Measurements from ENCODE around the gene GPALPP1.
"Not testable (repeated sequence)": the region's sequence is repeated elsewhere in the genome, so short reads cannot be mapped to it uniquely, and the experiment has no call there.

Gene GPALPP1, protein sequence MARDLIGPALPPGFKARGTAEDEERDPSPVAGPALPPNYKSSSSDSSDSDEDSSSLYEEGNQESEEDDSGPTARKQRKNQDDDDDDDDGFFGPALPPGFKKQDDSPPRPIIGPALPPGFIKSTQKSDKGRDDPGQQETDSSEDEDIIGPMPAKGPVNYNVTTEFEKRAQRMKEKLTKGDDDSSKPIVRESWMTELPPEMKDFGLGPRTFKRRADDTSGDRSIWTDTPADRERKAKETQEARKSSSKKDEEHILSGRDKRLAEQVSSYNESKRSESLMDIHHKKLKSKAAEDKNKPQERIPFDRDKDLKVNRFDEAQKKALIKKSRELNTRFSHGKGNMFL

DNA sequence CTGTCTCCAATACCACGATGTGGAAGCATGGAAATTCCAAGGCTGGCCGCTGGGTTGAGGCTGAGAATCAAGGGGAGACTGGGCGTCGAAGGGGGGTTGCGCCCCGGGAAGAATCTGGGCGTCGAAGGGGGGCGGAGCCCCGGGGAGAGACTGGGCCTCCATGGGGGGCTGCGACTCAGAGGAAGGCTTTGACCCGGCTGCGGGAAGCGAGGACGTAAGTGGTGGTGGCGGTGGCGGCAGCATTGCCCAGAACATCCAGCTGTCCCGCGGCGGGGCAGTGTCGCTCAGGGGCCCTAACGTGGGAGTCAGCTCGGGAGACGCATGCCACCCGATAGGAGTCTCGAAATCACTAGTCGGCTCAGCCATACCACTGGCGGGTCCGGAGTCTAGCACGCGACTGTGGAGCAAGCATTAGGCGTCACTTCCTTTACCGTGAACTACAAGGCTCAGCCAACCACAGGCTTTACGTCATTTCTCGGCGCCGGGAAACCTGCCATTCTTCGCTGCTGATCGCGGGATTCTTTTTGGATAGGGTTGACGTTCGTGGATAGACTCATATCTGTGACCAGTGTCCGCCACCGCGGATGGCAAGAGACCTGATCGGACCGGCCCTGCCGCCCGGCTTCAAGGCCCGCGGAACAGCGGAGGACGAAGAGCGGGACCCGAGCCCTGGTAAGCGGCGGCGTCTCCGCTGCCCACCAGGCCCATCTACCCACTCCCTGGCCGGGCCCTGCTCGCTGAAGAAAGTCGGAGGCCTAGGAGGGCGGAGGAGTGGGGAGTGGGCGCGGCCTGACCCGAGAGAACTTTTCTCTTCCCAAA is at the start of gene GPALPP1, which contains the start of gene NUFIP1:
Gene GPALPP1 (plus strand): TSS at position 468 of the 819 bp plus-strand sequence. CDS start 117 bp downstream, at position 585.
Gene NUFIP1 (minus strand): TSS at position 401 of the 819 bp plus-strand sequence. CDS start 35 bp downstream, at position 366.
- peak; percentile 96 for DNase-seq (ENCODE audit: low spot score)

DNA sequence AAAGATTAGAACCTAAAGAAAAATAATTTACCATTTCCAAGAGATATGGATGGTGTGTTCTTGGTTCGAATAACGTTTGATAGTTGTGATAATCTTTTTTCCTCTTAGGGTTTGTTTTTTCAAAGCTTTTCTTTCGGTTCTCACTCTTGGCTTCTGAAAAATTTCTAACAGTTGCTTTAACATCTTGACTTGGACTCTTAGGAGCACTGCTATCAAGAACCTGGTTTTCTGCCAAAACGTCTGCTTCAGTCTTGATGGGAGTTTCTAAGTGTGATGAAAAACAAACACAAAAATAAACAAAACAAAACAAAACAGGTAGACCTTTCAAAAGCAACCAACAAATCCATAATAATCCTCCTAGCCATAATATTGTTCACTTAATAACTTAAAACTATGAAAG is 45.9 kb upstream of the GPALPP1 start:
- DNase-seq (ENCODE audit: low spot score) = not testable (repeated sequence)

DNA sequence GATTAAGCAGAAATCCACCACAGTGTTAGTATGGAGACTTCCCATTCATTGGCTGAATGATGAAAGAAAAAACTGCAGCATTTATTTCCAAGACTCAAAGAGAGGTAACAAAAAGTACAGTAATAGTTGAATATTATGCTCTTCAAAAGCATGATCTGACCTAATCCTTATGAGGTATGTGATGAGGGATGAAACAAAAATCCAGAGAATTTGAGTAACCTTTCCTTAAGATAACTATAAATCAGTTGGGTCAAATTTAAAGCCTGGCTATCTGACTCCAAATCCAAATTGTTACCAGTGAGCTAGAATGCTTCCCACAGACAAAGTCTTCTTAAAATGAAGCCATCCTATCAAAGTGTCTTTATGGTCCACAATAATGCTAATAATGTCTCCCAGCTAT is 38.2 kb upstream of the GPALPP1 start:
- no peak for DNase-seq (ENCODE audit: low spot score)

DNA sequence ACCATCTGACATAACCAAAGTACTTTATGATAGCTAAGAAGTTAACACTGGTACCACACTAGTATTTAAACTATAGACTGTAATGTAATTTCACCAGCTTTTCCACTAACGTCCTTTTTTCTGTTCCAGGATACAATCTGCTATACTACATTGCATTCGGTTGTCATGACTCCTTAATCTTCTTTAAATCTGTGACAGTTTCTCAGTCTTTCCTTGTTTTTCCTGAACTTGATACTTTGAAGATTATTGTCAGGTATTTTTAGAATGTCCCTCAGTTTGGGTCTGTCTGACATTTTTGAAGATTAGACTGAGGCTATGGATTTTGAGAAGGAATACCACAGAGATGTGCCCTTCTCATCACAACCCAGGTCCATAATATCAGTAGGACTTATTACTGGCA is 36.7 kb upstream of the GPALPP1 start:
- DNase-seq (ENCODE audit: low spot score) = no peak

DNA sequence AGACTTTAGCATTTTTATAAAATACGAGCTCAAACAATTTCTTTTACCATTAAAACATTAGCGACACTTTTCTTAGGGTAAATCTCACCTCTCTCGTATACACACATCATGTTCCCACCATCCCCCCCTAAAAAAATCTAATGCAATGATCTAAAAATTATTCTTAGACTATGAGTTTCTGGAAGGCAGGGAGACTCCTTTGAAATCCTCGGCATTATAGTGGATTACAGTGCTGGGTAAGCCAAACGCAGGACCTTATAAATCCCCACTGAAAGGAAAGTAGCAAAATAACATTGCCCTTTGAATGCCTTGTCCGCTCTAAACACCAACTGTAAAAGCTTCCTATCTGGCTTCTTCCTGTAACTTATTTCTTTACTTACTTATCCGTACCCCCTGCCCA is 35.1 kb upstream of the GPALPP1 start:
- DNase-seq (ENCODE audit: low spot score) = no peak

DNA sequence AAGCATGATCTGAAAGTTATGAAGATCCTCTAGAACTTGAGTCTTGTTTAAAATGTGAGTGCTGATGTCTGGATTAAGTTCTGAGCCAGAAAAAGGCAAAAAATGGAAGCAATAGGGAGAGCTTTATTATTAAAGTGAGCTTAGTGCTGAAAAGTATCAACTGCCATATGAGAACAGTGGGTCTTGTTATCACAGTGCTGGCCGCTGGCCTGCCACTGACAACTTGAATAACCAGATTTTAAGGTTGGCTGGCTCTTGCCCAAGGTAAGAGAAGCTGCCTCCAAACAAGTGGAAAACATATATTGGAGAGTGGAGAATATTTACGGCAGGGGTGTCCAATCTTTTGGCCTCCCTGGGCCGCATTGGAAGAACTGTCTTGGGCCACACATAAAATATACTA is 33.9 kb upstream of the GPALPP1 start:
- DNase-seq (ENCODE audit: low spot score) = no peak

DNA sequence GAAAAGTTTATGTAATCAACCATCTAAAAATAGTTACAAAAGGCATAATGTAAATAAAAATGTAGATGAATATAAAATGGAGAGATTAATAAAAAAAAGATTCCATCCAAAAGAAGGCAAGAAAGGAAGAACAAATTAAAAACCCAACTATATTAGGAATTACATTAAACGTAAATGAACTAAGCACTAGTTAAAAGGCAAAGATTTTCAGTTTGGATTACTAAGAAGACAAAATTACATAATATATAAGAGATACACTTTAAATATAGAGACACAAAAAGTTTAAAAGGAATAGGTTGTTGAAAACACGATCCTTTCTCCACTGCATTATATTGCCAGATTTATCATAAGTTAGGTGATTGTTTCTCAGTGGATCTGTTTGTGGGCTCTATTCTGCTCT is 27.3 kb upstream of the GPALPP1 start:
- DNase-seq (ENCODE audit: low spot score) = no peak

DNA sequence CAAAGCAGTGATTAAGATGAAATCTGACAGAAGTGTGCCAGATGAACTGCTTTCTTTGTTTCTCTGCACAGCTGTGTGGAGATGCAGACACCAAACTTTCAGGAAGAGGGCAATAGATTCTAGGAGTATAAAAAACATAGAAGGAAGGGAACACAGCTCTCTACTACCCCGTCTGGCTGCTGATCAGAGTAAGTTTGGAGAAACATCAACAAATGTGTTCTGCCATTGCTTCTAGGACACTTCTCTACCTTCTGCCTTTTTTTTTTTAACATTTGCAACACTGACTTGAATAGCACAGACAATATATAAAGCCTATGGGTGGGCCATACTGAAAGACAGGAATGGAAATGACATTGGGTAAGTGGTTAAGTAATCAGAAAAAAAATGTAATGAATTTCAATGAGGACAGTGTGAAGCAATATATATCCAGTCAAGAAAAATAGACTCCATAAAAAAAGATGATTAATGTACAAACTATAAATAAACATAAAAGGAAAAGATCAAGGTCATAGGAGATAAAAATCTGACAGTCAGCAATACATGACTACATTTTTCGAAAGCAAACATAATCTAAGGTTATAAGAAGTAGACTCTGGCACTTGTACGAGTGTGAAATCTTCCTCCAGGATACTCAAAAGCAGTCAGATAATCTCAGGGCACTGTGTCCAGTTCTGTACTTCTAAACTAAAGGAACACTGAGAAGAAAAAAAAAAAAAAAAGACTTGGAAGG is 21.5 kb upstream of the GPALPP1 start:
- DNase-seq (ENCODE audit: low spot score) = no peak

DNA sequence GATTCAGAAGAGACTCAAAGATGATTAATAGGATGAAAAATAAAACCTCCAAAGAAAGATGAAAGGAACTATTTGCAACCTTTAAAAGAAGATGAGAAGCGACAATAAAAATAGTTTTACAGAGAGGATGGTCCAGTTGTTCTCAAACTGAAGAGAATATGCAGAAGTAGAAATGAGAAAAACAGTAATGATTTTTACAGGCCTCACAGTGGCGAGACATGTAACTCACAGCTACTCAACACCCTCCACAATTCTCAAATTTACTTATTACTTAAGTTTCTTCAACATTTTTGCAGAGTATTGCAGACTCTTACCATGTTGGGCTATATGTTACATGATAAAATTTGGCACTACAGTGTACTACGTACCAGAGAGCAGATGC is 20.9 kb upstream of the GPALPP1 start:
- no peak for DNase-seq (ENCODE audit: low spot score)

DNA sequence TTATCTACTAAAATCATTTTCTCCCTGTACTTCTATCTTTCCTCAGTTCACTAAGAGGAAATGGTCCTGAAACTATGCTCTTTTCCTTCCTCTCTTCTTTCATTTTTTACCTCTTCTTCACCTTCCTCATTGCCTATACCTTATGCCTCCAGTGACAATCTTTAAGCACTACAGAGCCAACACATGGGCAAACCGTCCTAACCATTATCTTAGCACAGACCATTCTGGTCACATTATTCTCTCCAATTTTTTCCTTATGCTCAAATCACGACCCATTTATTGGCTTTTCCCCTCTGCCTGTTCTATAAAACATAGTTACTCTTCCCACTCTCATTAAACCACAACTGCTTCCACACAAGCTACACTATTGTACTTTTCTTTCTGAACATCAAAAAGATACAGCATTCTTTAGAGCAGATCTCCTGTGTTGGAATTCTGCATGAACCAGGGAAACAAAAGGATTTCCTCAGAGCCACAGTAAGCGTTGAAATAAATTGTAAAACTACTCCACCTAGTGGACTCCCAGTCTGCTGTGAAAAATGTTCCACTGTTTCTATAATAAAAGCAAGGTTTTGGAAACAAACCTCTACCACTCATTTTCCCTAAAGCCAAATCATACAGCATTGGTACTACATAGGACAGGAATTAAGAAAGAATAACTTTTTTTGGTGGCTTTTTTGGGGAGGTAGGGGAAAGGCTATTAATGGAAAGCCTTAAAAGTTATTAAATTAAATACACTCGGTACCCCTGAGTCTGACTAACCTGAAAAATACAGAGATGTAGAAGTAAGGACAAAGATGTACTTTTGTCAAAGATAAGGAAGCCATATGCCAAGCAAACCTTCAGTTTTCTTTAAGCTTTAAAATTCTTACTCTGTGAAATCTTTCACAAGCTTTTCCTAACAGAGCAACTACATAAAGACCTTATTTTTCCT is 19.5 kb upstream of the GPALPP1 start:
- peak; percentile 56 for DNase-seq (ENCODE audit: low spot score)

DNA sequence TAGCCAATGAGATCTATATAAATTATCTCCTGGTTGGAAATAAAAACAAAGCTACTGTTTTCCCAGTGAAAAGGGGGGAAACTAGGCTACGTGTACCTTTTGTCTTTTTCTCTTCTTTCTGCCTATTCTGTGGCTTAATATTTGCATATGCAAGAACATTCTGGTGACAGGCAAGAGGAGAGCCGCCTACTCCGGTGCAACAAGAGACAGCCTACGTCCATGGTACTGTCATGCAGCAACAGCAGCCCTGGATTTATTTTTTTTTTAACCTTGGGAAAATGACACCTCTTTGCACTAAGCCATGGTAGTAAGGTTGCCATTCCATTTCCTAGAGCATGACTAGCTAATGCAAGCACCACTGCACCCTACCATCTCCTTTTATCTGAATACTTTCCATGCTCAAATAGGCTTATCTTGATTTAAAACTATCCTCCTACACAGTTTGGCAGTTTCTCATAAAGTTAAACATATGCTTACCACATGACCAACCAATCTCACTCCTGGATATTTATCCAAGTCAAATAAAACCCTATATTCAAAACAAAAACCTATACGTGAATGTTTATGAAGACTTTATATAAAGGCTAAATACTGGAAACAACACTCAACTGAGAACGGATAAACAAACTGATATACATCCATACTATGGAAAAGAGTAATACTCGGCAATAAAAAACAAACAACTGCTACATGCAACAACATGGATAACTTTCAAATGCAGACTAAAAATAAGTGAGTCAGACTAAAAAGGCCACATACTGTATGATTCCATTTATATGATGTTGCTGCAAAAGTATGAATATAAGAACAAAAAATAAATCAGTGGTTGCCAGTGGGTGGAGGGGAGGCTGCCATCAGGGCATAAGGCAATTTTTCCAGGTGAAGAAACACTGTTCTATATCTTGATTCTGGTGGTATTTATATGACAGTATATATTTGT is 17.4 kb upstream of the GPALPP1 start:
- DNase-seq (ENCODE audit: low spot score) = no peak

DNA sequence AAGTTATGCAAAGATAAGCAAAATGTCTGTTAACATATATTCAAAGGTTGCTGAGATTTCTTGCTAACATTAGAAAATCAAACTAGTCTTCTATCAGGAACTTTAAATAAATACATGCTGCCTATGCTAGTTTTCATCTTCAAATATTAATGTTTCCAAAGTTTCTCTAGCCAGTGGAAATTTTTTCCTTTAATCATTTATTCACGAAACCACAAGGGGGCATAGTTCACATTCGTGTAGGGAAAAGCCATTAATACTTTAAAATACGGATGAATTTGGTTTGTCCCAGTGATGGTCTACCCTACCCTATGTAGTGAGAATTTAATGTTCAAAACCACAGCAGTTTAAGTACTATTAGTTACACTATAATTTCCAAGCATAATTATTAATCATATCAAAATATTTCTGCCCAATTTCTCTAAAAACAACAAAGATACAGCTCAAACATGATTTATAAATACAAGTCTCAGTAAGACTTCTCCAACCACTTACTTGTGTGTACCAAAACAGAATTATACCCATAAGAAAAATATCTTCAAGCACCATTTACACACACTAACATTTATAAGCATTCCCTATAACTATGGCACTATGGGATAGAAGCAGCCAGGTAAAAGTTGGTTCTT is 16.3 kb upstream of the GPALPP1 start:
- DNase-seq (ENCODE audit: low spot score) = peak; percentile 52

DNA sequence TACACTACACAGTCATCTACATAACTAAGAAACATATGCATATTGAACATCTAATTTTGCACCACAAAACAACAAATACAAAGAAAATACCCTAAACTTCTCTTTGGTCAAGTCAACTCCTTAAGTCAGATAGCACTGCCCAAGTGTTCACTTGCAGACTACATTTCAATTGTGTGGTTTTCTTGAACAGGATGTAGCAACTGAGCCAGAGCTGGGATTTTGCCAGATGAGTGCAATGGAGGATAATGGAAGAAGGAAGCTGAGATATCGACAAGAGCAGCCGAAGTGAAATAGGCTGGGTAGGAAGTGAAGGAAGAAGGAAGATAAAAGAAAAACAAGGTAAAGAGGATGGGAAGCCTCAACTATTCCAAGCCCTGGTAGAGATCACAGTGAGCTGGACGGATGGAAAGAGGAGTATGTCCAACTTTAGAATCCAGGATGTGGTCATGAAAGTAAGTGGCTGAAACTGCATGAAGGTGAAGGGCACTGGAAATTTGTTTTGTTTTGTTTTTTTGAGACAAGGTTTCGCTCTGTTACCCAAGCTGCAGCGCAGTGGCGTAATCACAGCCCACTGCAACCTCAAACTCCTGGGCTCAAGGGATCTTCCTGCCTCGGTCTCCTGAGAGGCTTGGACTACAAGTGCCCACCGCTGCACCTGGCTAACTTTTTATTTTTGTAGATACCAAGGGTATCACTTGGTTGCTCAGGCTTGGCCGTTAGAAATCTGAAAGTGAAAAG is 15.1 kb upstream of the GPALPP1 start:
- DNase-seq (ENCODE audit: low spot score) = no peak

DNA sequence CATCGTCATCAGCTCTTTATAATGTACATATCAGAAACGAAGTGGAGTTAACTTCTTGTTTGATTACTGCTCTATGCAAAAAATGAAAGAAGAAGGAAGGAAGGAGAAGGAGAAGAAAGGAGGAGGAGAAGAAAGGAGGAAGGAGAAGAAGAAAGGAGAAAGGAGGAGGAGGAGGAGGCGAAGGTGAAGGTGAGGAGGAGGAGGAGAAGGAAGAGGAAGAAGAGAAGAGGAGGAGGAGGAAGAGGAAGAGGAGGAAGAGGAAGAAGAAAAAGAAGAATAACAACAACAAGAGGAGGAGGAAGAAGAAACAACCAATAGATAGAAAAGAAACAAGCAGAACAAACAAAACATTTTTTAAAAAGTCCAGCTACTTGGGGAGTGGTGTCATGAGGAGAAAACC is 13.1 kb upstream of the GPALPP1 start:
- no peak for DNase-seq (ENCODE audit: low spot score)

DNA sequence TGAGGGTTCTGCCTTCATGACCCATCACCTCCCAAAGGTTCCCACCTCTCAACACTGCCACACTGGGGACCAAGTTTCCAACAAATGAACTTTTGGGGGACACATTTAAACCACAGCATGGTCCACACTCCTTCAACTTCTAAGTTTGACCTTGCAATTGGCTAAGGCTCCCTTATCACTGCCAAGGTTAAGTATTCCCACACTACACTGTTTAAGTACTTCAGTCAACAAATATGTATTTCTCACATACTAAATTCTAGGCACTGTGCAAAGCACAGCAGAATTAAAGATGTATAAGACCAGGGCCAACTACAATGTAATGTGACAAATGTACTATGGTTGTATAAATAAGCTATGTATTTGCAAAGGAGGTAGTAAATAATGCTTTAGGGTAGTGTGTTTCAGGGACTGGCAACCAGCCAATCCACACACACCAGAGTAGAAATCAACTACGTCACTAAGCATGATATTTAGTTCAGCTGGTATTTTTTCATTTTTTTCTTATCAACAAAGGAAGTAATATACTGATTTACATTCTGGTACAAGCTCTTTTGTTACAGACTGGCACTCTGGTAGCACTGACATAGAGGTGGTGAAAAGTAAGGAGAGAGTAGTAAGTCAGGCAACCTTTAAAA is 12.3 kb upstream of the GPALPP1 start:
- DNase-seq (ENCODE audit: low spot score) = no peak

DNA sequence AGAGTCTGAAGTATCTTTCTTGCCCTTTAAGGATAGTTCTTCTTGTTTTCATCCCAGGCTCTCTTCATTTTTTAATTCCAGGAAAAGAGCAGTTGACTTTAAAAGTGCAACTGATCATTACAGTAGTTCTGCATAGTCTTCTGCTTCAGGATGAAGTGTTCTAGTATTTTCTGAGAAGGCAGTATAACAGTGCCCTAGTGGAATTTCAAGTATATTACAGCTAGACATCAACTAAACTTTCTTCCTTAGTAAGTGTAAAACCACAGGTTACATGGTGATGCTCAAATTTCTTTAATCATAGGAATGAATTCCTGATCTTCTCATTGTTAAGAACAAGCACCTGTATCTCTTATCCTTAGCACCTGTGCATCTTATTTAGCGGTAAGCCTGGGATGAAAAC is 11.0 kb upstream of the GPALPP1 start:
- no peak for DNase-seq (ENCODE audit: low spot score)

DNA sequence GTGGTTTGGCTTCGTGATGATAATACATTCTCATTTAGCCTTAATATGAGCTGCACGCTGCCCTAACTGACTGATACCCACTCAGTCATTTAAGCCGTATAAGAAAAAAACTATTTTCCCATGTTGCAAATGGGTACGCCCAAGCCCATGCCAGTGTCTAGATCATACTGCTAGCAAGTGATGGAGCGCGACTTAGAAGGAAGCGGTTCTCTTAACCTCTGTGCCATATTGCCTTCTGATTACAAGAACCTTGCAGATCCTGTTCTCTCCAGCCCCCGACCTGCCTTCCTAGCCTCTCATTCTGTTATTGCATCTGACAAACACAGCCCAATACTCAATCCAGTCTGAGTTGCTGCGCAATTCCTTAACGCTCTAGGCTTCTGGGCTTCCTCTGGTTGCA is 603 bp downstream of the GPALPP1 start:
- DNase-seq (ENCODE audit: low spot score) = peak; percentile 34

DNA sequence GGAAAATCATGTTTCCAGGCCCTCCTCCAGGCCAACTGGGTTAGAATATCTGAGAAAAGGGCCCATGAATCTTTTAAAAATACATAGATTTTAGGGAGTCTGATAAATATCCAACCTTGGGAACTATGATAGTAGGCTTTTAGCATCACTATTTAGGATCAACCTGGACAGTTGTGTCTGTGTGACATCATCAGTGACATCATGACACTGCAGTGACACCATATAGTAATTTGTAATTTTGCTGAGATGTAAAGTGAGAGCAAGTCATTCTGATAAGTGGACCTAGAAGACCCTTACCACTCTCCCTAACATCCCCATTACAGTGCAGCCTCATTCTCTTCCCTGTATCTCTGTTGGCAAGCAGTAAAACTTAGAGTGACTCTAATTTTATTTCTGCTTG is 14.1 kb downstream of the GPALPP1 start:
- no peak for DNase-seq (ENCODE audit: low spot score)

DNA sequence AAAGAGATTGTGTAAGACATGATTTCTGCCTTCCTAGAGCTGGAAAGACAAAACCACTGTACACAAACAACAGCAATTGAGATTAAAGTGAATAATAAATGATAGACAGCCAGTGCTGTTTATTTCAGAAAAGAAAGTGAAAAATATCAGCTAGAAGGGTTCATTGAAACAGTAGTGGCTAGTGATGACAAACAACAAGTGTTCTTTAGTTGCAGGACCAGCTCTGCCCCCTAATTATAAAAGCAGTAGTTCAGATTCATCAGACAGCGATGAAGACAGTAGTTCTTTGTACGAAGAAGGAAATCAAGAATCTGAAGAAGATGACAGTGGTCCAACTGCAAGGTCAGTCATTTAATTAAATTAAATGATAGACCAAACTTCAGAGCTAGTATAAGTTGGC is 14.8 kb downstream of the GPALPP1 start:
- no peak for DNase-seq (ENCODE audit: low spot score)

Measured in NAMALWA (cell line).